ENCODE results near the gene NPPB.

NPPB gene

DNA sequence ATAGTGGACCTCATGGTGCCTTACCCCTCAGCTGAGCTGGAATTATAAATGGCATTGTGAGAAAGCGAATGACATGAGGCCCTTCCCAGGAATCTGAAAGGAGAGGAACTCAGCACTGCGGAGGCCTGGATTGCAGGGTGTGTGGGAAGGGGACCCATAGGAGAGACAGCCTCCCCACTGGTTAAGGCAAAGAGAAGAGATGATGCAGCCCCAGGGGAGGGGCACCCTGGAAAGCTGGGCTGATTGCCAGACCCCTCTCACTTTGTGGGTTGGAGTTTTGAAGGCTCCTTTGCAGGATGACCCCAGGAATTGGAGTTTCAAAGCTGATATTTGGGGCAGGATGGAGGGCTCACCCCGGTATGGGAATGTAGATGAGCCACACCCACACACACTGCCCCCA lies 2.0 kb downstream of the NPPB start:
- DNase-seq: no peak

DNA sequence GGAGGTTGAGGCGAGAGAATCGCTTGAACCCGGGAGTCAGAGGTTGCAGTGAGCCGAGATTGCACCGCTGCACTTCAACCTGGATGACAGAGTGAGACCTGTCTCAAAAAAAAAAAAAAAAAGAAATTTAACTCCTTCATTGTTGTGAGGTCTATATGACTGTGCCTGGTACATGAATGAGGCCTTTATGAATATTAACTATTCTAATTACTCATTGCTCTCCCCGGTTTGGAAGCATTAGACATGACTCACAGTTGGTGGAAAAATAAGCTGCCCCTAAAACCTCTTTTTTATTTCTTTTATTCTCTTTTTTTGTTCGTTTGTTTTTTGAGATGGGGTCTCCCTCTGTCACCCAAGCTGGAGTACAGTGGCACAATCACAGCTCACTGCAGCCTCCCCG lies 3.3 kb downstream of the NPPB start:
- DNase-seq: no peak

DNA sequence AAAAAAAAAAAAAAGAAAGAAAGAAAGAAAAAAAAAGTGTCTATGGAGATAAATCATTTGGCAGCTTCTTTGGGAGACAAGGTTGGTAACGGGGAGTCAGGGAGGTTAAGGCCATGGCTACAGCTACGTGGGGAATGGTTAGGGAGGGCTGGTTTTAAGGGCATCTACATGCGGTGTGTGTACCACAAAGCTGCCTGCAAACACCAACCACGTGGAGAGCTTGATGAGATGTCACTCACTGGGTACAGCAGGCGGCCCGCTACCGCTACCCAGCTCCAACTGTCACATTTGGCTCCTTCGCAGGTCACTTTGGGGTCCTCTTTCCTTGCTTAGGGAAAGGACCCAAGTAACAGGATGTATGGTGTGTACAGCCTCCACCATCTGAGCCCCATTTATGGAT lies 4.2 kb downstream of the NPPB start:
- no peak for DNase-seq

DNA sequence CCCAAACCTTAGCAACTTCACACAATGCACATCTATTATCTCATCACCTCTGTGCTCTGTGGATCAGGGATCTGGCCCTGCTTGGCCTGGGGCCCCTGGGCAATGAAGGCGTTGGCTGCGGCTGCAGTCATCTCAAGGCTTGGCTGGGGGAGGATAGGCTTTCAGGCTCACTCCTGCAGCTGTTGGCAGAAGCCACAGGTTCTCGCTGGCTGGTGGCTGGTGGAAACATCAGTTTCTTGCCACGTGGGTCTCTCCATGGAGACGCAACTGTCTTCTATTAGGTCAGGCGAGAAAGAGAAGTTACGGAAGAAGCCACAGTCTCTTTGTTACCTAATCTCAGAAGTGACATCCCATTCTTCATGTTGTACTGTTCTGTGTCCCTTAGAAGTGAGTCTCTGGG lies 7.6 kb downstream of the NPPB start:
- no peak for DNase-seq

DNA sequence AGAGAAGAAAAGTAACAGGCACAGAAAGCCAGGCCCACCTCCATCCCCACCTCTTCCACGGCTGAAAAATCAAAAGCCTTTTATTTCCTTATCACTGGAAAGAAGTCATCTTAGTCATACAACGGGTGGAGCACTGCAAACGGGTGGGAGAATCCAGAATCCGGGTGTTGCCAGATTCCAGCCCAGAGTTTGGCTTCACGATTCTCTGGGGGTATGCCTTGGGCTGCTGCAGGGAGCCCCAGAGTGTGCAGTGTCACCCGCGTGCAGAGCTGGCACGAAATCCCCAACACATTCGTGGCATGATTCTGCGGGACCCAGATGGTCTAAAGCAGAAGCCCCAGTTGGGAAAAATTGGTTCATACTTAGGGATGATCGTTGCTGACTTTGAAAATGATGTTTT lies 8.6 kb downstream of the NPPB start:
- no peak for DNase-seq

DNA sequence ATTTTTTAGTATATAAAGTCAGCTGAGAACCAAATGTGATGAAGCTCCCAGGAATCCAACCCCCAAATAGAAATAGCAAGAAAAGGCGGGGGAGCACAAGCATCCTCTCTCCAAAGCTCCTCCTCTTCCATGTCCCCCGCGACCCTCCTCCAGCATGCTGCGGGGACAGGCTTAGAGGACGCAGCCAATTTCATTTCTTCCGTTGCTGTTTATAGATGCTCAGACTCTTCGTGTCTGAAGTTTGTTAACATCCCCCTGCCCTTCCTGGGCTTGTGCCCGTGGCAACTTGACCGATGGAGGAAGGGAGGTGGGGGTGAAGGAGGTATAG lies 10.4 kb downstream of the NPPB start:
- DNase-seq: no peak

DNA sequence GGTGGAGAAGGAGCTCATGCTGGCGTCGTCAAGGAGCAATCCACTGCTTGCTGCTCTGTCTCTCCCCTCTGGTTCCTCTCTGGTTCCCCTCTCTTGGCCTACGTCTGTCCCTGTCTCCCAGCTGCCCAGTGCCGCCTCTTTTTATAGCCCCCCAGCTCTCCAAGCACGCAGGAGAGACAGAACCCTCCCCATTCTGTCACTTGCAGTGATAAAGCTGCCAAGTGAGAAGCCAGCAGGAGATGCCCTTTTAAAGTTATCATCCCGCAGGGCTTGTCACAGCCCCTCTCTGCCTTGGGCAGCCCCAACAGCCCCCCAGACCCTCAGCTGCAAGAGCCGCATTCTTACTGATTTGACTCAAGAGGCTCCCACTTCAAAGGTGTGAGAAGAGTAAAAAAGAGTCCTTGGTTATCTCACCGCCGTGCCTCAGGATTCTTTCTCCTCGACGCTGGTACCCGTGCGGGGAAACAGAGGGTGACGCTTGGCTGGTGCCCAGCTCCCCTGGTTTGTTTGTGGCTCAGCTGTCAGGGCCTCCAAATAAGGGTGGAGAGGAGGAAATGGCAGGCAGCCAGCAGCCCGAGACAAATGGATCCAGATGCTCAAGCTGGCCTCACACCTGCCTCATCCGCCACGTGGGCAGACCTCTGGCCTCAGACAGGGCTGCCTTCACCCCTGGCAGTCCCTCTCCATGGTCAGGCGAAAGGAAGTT lies 10.9 kb downstream of the NPPB start, which contains the start of gene NPPA:
TSS of gene NPPA (minus strand) at position 117 of the 706 bp plus-strand sequence. CDS start at position 18, 99 bp downstream.
- DNase-seq: no peak

DNA sequence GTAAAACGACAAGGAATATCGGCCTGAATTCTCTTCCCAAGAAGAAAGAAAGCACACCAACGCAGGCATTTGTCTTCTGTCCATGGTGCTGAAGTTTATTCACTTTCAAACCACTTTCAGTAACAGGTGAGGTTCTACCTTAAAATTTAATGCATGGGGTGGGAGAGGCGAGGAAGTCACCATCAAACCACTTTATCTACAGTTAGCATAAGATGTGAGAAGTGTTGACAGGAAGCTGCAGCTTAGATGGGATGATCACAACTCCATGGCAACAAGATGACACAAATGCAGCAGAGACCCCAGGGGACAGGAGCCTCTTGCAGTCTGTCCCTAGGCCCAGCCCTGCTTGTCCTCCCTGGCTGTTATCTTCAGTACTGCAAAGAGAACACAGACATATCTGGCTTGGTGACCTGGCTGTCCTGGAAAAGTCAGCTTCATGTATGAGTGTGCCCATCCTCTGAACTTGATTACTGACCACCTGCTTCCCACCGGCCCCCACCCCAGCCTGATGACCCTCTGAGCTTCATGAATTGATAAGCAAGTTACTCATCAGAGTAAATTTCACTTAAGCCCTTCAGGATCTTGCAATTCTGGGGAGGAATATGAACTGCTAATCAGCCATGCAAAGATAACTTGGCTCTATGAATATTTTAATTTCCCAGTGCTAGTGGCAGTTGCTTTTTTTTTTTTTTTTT lies 13.0 kb downstream of the NPPB start:
- DNase-seq: no peak

DNA sequence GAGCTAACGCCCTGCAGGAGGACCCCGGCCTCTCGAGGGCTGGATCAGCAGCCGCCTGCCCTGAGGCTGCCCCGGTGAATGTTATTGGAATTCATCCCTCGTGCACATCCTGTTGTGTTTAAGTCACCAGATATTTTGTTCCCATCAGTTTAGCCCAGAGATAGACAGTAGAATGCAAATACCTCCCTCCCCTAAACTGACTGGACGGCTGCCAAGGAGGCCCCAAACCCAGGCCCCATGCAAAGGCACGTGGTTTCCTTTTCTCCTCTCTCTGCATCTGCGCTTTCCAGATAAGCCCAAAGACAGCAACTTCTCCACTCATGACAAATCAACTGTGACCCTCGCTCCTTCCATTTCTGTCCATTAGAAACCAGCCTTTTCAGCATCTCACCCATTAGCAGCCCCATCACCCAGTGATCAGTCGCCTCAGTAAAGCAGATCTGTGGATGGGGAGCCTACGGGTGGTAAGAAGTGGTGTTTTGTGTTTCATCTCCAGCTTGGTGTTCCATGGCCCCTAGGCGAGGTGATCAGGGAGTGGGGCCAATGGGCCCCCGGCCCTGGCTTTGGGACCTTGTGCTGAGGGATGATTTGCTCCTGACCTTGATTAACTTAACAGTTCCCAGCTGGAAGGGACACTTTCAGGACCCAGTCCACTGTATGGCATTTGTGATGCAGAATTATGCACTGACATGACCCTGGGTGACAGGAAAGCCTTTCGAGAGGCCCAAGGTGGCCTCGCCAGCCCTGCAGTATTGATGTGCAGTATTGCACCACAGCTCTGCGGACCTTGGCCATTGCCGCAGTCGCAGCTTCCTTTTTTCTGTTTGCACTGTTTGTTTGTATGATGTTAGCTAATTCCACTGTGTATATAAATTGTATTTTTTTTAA lies 16.3 kb downstream of the NPPB start:
- DNase-seq: peak; percentile 33

DNA sequence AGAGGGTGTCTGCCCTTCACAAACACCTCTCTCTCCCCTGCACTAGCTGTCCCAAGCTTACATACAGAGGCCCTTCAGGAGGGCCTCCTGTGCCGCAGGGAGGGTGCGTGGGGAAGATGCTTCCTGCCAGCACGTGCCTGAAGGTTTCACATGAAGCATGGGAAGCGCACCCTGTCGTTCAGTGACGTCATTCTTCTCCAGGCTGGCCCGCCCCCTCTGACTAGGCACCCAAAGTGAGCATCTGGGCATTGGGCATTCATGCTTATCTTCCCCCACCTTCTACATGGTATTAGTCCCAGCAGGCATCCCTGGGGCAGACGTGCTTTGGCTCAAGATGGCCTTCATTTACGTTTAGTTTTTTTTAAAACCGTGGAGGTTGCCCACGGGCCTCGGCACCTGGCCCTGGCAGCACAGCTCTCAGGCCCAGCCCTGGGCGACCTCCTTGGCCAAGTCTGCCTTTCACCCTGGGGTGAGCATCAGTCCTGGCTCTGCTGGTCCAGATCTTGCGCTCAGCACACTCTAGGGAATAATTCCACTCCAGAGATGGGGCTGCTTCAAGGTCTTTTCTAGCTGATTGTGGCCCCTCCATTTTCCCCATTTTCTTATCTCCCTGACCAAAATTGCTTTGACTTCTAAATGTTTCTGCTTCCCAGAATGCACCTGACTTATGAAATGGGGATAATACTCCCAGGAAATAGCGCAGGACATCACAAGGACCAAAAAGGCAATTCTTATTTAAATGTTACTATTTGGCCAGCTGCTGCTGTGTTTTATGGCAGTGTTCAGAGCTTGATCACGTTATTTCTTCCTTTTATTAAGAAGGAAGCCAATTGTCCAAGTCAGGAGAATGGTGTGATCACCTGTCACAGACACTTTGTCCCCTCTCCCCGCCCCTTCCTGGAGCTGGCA lies 17.2 kb downstream of the NPPB start:
- DNase-seq: peak; percentile 20

DNA sequence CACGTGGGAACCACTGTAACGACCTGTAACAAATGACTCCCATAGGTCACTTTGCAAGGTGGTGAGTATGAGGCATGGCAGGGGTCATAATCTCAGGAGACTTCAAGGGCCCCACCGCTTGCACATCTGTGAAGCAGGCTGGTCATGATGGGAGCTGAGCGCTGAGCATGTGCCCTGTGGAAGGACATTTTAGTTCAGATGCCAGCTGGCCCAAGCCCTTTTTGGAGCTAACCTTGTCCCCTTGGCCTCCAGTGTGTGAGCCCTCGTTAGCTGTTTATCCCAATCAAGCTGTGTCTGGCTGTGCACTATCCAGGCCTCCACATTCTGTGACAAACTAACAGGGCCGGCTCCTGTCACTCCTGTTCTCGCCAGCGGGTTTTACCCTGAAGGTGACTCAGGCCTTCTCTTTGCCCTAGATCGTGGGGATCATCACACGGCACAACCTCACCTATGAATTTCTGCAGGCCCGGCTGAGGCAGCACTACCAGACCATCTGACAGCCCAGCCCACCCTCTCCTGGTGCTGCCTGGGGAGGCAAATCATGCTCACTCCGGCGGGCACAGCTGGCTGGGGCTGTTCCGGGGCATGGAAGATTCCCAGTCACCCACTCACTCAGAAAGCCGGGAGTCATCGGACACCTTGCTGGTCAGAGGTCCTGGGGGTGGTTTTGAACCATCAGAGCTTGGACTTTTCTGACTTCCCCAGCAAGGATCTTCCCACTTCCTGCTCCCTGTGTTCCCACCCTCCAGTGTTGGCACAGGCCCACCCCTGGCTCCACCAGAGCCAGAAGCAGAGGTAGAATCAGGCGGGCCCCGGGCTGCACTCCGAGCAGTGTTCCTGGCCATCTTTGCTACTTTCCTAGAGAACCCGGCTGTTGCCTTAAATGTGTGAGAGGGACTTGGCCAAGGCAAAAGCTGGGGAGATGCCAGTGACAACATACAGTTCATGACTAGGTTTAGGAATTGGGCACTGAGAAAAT lies 18.7 kb downstream of the NPPB start:
- DNase-seq: no peak

DNA sequence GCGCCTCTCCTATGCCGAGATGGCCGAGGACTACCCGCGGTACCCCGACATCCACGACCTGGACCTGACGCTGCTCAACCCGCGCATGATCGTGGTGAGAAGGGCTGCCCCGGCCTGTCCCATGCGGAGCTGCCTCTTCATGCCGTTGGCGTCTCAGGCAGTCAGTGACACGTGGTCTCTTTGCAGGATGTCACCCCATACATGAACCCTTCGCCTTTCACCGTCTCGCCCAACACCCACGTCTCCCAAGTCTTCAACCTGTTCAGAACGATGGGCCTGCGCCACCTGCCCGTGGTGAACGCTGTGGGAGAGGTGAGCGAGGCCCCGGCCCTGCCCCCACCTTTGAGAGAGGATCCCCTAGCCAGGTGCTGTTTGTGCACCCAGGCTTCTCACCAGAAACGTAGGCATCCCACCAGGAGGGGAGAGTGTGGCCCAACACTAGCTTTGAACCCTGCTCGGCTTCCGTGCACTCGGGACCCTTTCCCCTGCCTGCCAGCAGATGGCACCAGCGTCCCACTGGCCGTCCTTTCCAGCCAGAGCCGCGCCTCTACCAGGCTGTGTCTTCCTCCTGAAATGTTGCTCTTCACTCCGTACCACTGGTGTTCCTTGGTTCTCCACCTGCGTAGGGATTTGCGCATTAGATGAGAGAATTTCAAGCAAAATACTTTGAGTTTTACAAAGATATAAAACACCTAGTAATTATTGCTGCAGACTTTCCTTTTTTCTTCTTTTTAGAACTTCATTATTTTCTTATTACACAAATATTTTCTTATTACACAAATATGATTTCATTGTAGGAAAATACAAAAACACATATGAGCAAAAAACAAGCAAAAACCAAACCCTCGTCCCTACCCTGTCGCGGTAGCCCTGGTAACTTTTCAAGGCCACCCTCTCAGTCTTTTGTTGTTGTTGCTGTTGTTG lies 20.1 kb downstream of the NPPB start:
- peak; percentile 70 for DNase-seq

DNA sequence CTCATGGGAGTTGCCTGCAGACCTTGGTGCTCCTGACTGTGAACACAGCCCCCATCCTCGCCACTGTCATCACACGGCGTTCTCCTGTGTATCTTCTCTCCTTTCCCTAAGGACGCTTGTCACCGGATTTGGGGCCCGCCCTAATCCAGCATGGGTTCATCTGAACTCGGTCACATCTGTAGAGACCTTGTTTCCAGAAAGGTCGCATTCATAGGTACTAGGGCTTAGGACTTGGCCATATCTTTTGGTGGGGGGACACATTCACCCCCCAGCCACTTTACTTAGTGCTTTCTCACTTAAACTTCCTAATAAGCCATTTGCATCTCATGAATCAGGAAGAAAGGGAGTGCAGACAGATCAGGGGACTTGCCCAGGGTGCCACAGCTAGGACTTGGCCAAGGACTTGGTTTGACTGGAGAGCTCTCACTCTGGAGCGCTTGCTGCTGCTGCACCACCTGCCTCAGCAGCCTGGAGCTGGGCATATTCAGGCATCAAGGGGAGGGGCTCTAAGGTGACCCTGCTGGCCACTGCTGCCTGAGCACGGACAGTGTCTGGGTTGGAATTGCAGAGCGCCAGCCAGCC lies 20.9 kb downstream of the NPPB start:
- no peak for DNase-seq

DNA sequence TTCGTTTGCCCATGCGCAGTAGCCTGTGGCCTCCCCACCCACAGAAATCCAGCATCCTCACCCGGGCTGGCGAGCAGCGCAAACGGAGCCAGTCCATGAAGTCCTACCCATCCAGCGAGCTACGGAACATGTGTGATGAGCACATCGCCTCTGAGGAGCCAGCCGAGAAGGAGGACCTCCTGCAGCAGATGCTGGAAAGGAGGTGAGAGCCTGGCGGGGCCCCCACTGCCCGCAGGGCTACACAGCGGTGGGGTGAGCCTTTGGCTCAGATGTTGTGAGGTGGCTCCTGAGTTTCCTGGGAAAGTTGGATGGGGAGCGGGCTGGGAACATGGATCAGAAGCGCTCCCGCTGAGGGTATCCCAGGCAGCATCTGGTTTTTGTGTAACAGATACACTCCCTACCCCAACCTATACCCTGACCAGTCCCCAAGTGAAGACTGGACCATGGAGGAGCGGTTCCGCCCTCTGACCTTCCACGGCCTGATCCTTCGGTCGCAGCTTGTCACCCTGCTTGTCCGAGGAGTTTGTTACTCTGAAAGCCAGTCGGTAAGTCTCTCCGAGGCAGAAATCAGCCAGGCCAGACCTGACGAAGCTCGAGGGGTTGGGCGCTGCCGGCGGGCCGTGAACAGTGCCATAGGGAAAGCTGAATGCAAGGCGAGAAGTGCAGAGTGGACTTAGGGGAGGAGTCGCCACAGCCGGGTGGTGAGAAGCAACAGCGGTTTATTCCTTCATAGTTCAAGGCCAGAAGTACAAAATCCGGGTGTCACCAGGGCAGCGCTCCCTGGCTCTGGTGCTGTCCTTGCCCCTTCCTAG lies 21.6 kb downstream of the NPPB start:
- no peak for DNase-seq

DNA sequence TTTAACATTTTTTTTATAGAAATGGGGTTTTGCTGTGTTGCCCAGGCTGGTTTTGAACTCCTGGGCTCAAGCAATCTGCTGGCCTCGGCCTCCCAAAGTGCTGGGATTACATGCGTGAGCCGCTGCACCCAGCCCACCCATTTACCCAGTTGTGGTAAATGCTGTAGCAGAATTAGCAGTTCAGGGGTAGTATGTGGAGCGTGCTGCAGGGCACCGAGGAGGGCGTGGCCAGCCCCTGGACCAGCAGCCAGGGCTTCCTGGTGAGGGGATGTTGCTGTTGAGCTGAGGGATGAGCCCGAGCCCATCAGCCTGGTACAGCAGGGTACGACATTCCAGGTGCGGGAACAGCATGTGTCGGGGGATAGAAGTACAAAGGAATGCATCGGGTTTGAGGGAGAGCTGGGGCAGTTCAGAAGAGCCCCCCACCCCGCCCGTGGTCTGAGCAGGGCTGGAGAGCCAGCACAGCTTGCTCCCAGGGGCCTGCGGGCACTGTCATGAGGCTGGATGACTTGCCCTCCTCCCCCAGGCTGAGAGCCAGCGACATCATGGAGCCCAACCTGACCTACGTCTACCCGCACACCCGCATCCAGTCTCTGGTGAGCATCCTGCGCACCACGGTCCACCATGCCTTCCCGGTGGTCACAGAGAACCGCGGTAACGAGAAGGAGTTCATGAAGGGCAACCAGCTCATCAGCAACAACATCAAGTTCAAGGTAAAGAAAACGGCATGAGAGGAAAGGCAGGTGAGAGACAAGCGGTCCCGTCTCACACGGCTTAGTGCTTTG lies 23.1 kb downstream of the NPPB start:
- DNase-seq: no peak

DNA sequence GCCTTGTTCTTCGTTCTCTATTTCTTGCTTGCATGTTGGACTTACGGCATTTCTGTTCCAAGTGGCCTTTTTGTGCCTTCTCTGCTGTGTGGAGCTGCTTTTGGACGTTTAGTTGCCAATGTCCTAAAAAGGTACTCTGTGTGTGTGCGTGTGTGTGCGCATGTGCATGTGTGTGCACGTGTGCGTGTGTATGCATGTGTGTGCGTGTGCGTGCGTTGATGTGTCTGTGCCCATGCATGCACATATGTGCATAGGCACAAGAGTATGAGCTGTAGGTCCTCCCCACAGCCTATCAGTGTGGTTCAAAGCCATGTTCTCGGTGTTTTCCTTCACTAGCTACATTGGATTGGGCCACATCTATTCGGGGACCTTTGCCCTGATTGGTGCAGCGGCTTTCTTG lies 24.8 kb downstream of the NPPB start:
- DNase-seq: no peak

DNA sequence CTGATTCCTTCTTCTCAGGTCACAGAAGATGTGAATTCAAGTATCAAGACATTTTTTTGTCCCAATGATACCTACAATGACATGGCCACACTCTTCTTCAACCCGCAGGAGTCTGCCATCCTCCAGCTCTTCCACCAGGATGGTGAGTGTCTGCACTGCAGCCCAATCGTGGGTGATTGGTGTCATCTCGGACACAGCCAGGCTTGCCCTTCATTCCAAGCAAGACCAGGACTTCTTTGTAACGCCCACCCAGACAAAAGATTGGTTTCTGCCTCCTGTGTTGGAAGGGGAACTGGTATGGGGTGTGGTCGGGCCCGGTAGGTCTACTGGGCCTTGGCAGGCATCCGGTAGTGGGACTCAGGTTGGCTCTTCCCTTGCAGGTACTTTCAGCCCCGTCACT lies 25.2 kb downstream of the NPPB start:
- DNase-seq: no peak

All from CD4-positive, alpha-beta T cell treated with Interleukin-15 for 1 hour (primary cell).